ENCODE measurements around the gene RPS6KA4. TPM values are rescaled to one million over a fixed set of nuclear protein-coding genes. Genes with fewer than 3 reads are reported as not detected.

Gene RPS6KA4
- polyA plus RNA-seq, 1 donor from 2014 or later: 24.6 TPM

- peak overlapping the region; percentile 60 for H2AFZ ChIP-seq (ENCODE audit: low read depth, low read length)
- no peak overlapping the region for H3K27ac ChIP-seq (ENCODE audit: low read length)
- no peaks in the 10 kb centered on the region for H3F3A ChIP-seq (ENCODE audit: insufficient read depth, low read length, poor library complexity, severe bottlenecking)
- H3K79me2 ChIP-seq (replicated peaks; ENCODE audit: insufficient read depth, low read length): no peaks in the 10 kb centered on the region
- H3K36me3 ChIP-seq (ENCODE audit: insufficient read depth, low read length): no peaks in the 10 kb centered on the region
- no peaks in the 10 kb centered on the region for H4K20me1 ChIP-seq (ENCODE audit: insufficient read depth)
- TF ChIP-seq CTCF (IDR thresholded peaks at IDR 0.05; ENCODE audit: poor library complexity, severe bottlenecking) (no peak), REST (IDR thresholded peaks at IDR 0.05; ENCODE audit: borderline replicate concordance) (peak; percentile 9), MXI1 (conservative IDR thresholded peaks at IDR 0.05; ENCODE audit: poor library complexity, severe bottlenecking) (no peak)
- peak overlapping the region; percentile 75 for H3K4me3 ChIP-seq (ENCODE audit: low read length)
- no peaks in the 10 kb centered on the region for H3K9me2 ChIP-seq (ENCODE audit: insufficient read depth, low read length)
- H3K9me3 ChIP-seq (ENCODE audit: low read length): no peaks in the 10 kb centered on the region
- H3K9ac ChIP-seq (ENCODE audit: low read length): peak overlapping the region; percentile 71
- H3K27me3 ChIP-seq (ENCODE audit: insufficient read depth, low read depth, low read length): no peaks in the 10 kb centered on the region
- H3K4me2 ChIP-seq (ENCODE audit: low read length): peak overlapping the region; percentile 73
Measured at GRCh38 chr11:64358536-64358906, 441 bp upstream of the RPS6KA4 start.

GRCh38 chr11:64359712-64360445 lies 917 bp downstream of the RPS6KA4 start:
- no peaks in the 10 kb centered on the region for H3K9me3 ChIP-seq (ENCODE audit: low read length)
- peak overlapping the region; percentile 75 for H3K4me3 ChIP-seq (ENCODE audit: low read length)
- H3K27ac ChIP-seq (ENCODE audit: low read length): no peak overlapping the region
- TF ChIP-seq MXI1 (conservative IDR thresholded peaks at IDR 0.05; ENCODE audit: poor library complexity, severe bottlenecking) (no peak), EZH2 (IDR thresholded peaks at IDR 0.05; ENCODE audit: borderline replicate concordance, insufficient read depth, low read length, poor library complexity, severe bottlenecking) (no peak)
- no peaks in the 10 kb centered on the region for H3K27me3 ChIP-seq (ENCODE audit: insufficient read depth, low read depth, low read length)
- peak overlapping the region; percentile 71 for H3K9ac ChIP-seq (ENCODE audit: low read length)
- H3K79me2 ChIP-seq (replicated peaks; ENCODE audit: insufficient read depth, low read length): no peaks in the 10 kb centered on the region
- no peaks in the 10 kb centered on the region for H3F3A ChIP-seq (ENCODE audit: insufficient read depth, low read length, poor library complexity, severe bottlenecking)
- peak overlapping the region; percentile 76 for H3K4me2 ChIP-seq (ENCODE audit: low read length)
- no peaks in the 10 kb centered on the region for H4K20me1 ChIP-seq (ENCODE audit: insufficient read depth)
- H3K36me3 ChIP-seq (ENCODE audit: insufficient read depth, low read length): no peaks in the 10 kb centered on the region
- H2AFZ ChIP-seq (ENCODE audit: low read depth, low read length): peak overlapping the region; percentile 56
- H3K9me2 ChIP-seq (ENCODE audit: insufficient read depth, low read length): no peaks in the 10 kb centered on the region

- Histone ChIP-seq H3K4me2 (ENCODE audit: low read length) (no peak overlapping the region), H3K9ac (ENCODE audit: low read length) (no peak overlapping the region), H3K4me3 (ENCODE audit: low read length) (peak overlapping the region; percentile 75)
Measured at GRCh38 chr11:64360448-64360921, 1.5 kb downstream of the RPS6KA4 start.

More at GRCh38 chr11:64360448-64360921, 1.5 kb downstream of the RPS6KA4 start:
- TF ChIP-seq EP300 (conservative IDR thresholded peaks at IDR 0.05; ENCODE audit: poor library complexity, severe bottlenecking) (no peak), POLR2AphosphoS5 (IDR thresholded peaks at IDR 0.05) (no peak), MXI1 (conservative IDR thresholded peaks at IDR 0.05; ENCODE audit: poor library complexity, severe bottlenecking) (no peak), CTCF (IDR thresholded peaks at IDR 0.05; ENCODE audit: poor library complexity, severe bottlenecking) (no peak), TAF1 (IDR thresholded peaks at IDR 0.05; ENCODE audit: low read depth) (no peak), EZH2 (IDR thresholded peaks at IDR 0.05; ENCODE audit: borderline replicate concordance, insufficient read depth, low read length, poor library complexity, severe bottlenecking) (no peak), SMC3 (conservative IDR thresholded peaks at IDR 0.05; ENCODE audit: poor library complexity) (no peak), REST (IDR thresholded peaks at IDR 0.05; ENCODE audit: borderline replicate concordance) (no peak), RAD21 (conservative IDR thresholded peaks at IDR 0.05) (no peak)
- Histone ChIP-seq H3K27ac (ENCODE audit: low read length) (no peak overlapping the region), H3K9me3 (ENCODE audit: low read length) (no peaks in the 10 kb centered on the region), H2AFZ (ENCODE audit: low read depth, low read length) (no peak overlapping the region), H3K36me3 (ENCODE audit: insufficient read depth, low read length) (no peaks in the 10 kb centered on the region), H4K20me1 (ENCODE audit: insufficient read depth) (no peaks in the 10 kb centered on the region), H3K9me2 (ENCODE audit: insufficient read depth, low read length) (no peaks in the 10 kb centered on the region), H3K27me3 (ENCODE audit: insufficient read depth, low read depth, low read length) (no peaks in the 10 kb centered on the region), H3F3A (ENCODE audit: insufficient read depth, low read length, poor library complexity, severe bottlenecking) (no peaks in the 10 kb centered on the region), H3K79me2 (replicated peaks; ENCODE audit: insufficient read depth, low read length) (no peaks in the 10 kb centered on the region)
